GM19324 (cell line): Measurements from ENCODE around the gene QRICH1.

ENCODE experiments used
- ATAC-seq: cut with Tn5 transposase; IDR thresholded peaks from one replicate; pipeline ENCODE4 v1.9.1; 2021; ENCODE audit warnings: mild to moderate bottlenecking, moderate library complexity; ENCODE audit not compliant: unreplicated experiment, low FRiP score

QRICH1 gene

GRCh38 chr3:49093853-49094767 lies at the start of gene QRICH1:
Gene QRICH1 (minus strand): TSS chr3:49094071. CDS start chr3:49077017, 17,054 bp downstream.
- ATAC-seq, result peak; percentile 83

- no peak for ATAC-seq
Observed at GRCh38 chr3:49140080-49140479, 46.2 kb upstream of the QRICH1 start.

- ATAC-seq, result no peak
Observed at GRCh38 chr3:49135499-49135898, 41.6 kb upstream of the QRICH1 start.

GRCh38 chr3:49134471-49135265 lies 40.8 kb upstream of the QRICH1 start:
- no peak for ATAC-seq

GRCh38 chr3:49133226-49133951 lies 39.5 kb upstream of the QRICH1 start:
- ATAC-seq, result no peak

- no peak for ATAC-seq
Observed at GRCh38 chr3:49132437-49133225, 38.8 kb upstream of the QRICH1 start, which contains the start of gene LAMB2. Gene LAMB2 (minus strand): TSS chr3:49133050. CDS start chr3:49132867, 183 bp downstream.

GRCh38 chr3:49132073-49132436 lies 38.2 kb upstream of the QRICH1 start:
- ATAC-seq, result no peak

- ATAC-seq, result no peak
Observed at GRCh38 chr3:49131576-49131975, 37.7 kb upstream of the QRICH1 start.

GRCh38 chr3:49131040-49131439 lies 37.2 kb upstream of the QRICH1 start:
- no peak for ATAC-seq

- no peak for ATAC-seq
Observed at GRCh38 chr3:49124991-49125670, 31.3 kb upstream of the QRICH1 start.

GRCh38 chr3:49124203-49124602 lies 30.3 kb upstream of the QRICH1 start:
- no peak for ATAC-seq

- no peak for ATAC-seq
Observed at GRCh38 chr3:49123687-49124086, 29.8 kb upstream of the QRICH1 start.

GRCh38 chr3:49122886-49123545 lies 29.1 kb upstream of the QRICH1 start:
- ATAC-seq, result no peak

- no peak for ATAC-seq
Observed at GRCh38 chr3:49122451-49122850, 28.6 kb upstream of the QRICH1 start.

- no peak for ATAC-seq
Observed at GRCh38 chr3:49122022-49122421, 28.2 kb upstream of the QRICH1 start.

- ATAC-seq, result no peak
Observed at GRCh38 chr3:49121132-49121736, 27.4 kb upstream of the QRICH1 start.

- peak; percentile 84 for ATAC-seq
Observed at GRCh38 chr3:49120438-49121131, 26.7 kb upstream of the QRICH1 start, which contains the start of gene USP19. Gene USP19 (minus strand): TSS chr3:49120823. CDS start chr3:49119145, 1,678 bp downstream.

- ATAC-seq, result no peak
Observed at GRCh38 chr3:49120096-49120437, 26.2 kb upstream of the QRICH1 start.
